MCF 10A (cell line): Measurements from ENCODE around the gene RXRA. TPM values are rescaled to one million over a fixed set of nuclear protein-coding genes. Genes with fewer than 3 reads are reported as not detected.

Experiments used
- BruUV-seq: library from RNA; stranded (reverse); fragments of 400-500 nt; replicated peaks from 2 replicates; lab custom pipeline; 2021; lab: Mats Ljungman, UMichigan
- CTCF ChIA-PET: fragments of 300-600 bp; sonication (Branson Sonifier 250); formaldehyde crosslinking; extraction: SDS; loops from one replicate; lab custom pipeline; 2021; ENCODE audit warnings: antibody characterized with exemption, inconsistent platforms; lab: Yijun Ruan, JAX
- POLR2A ChIA-PET: fragments of 300-600, 350-650 bp; sonication (Branson Sonifier 250); formaldehyde crosslinking; extraction: SDS; loops from one replicate; lab custom pipeline; 2020; ENCODE audit warnings: antibody characterized with exemption, inconsistent platforms; lab: Yijun Ruan, JAX
- DNase-seq: peaks from one replicate; pipeline ENCODE4 v3.0.0-alpha.2; 2018; ENCODE audit not compliant: unreplicated experiment
- H3K27ac Mint-ChIP-seq: one replicate; pipeline ENCODE4 v1.8.0; 2022; ENCODE audit warnings: mild to moderate bottlenecking, low read depth, mixed read lengths; ENCODE audit not compliant: unreplicated experiment
- H3K27me3 Mint-ChIP-seq: one replicate; pipeline ENCODE4 v1.8.0; 2022; ENCODE audit warnings: mixed read lengths; ENCODE audit not compliant: insufficient read depth, unreplicated experiment
- H3K36me3 Mint-ChIP-seq: one replicate; pipeline ENCODE4 v1.8.0; 2022; ENCODE audit warnings: mild to moderate bottlenecking, moderate library complexity, mixed read lengths; ENCODE audit not compliant: insufficient read depth, unreplicated experiment
- H3K4me1 Mint-ChIP-seq: one replicate; pipeline ENCODE4 v1.8.0; 2022; ENCODE audit warnings: mixed read lengths; ENCODE audit not compliant: insufficient read depth, unreplicated experiment
- H3K4me3 Mint-ChIP-seq: one replicate; pipeline ENCODE4 v1.8.0; 2022; ENCODE audit warnings: mild to moderate bottlenecking, moderate library complexity, mixed read lengths; ENCODE audit not compliant: unreplicated experiment
- H3K9me3 Mint-ChIP-seq: one replicate; pipeline ENCODE4 v1.8.0; 2022; ENCODE audit warnings: mixed read lengths; ENCODE audit not compliant: unreplicated experiment
- intact Hi-C: fragments of 100-400 bp; cut with micrococcal nuclease; formaldehyde crosslinking; loops from 2 replicates; pipeline ENCODE4 v1.14.1; 2022
- total RNA-seq: library from RNA; stranded (reverse); gene quantifications from 2 replicates; pipeline ENCODE4 v1.2.3, GENCODE V29; 2022
- TF ChIP-seq, protein P1 (sequence below): fragments of 200-600 bp; IDR thresholded peaks from one replicate; pipeline ENCODE4 v1.8.0; 2022; ENCODE audit warnings: antibody characterized with exemption, mild to moderate bottlenecking; ENCODE audit not compliant: unreplicated experiment

Gene RXRA
- total RNA-seq, 1 experiment from 2014 or later: 65.5 TPM

DNA sequence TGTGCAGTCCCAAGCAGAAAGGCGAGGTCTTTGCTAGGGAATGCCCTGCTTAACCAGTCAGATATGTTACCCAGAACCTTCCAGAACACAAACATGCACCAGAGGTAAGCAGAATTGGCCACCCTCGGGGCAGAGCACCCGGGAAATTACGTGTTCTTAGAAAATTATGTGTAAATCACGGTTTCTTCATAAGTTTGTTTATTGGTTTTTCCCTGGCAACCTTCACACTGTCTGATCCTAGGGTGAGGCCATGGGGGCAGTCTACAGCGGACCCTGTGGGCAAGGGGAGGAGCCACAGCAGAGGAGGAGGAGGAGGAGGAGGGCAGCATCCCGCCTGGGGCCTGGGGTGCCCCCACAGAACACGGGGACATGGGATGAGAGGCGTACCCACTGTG, 31.4 kb downstream of the RXRA start:
- intact Hi-C loops: loop anchor here (2.0 to 5.0 kb wide), 2 partner anchors 31 to 85 kb away; partner anchors contain the start of gene RXRA
- peak; percentile 90 for DNase-seq
- H3K4me1 Mint-ChIP-seq: peaks cover 42% of the 10 kb centered on the region
- H3K27me3 Mint-ChIP-seq: no peaks in the 10 kb centered on the region
- H3K9me3 Mint-ChIP-seq: no peaks in the 10 kb centered on the region
- peak overlapping the region; percentile 95 for H3K27ac Mint-ChIP-seq
- peaks cover 6% of the 10 kb centered on the region for H3K36me3 Mint-ChIP-seq
- POLR2A ChIA-PET: interaction anchor here (1.4 to 5.8 kb wide), 6 partner anchors 14 to 75 kb away, joined by 4 to 56 read pairs (median 6); no protein-coding TSS in a partner anchor
- no TSS peak for BruUV-seq
- TF ChIP-seq, protein P1, sequence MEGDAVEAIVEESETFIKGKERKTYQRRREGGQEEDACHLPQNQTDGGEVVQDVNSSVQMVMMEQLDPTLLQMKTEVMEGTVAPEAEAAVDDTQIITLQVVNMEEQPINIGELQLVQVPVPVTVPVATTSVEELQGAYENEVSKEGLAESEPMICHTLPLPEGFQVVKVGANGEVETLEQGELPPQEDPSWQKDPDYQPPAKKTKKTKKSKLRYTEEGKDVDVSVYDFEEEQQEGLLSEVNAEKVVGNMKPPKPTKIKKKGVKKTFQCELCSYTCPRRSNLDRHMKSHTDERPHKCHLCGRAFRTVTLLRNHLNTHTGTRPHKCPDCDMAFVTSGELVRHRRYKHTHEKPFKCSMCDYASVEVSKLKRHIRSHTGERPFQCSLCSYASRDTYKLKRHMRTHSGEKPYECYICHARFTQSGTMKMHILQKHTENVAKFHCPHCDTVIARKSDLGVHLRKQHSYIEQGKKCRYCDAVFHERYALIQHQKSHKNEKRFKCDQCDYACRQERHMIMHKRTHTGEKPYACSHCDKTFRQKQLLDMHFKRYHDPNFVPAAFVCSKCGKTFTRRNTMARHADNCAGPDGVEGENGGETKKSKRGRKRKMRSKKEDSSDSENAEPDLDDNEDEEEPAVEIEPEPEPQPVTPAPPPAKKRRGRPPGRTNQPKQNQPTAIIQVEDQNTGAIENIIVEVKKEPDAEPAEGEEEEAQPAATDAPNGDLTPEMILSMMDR: no peak
- H3K4me3 Mint-ChIP-seq: peak overlapping the region; percentile 48
- CTCF ChIA-PET: no interaction called here

DNA sequence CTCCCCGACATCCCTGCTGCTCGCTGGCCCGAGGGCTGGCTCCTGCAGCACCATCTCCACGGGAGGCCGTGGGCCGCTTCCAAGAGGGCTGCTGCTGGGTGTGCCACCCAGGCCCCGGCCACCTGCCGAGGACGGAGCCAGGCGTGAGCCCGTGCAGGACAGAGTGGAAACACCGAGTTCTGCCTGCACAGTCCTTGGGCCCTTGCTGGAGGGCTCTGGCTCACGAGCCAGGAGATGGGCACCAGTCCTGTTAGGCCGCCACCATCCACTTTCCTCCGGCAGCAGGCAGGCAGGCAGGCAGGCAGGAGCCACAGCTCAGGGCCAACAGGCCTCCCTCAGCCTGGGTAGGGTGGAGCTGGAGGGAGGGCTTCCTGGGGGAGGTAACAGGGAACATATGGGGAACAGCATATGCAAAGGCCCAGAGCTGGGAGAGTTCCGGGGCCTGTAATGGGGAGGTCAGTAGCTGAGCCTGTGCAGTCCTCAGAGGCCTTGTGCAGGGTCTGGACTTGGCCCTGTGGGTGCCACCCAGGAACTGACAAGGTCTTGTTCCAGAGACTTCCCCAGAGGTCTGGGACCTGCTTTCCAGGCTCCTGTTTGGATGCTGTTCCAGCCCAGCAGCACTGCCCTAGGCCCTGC, 31.9 kb downstream of the RXRA start:
- intact Hi-C loops: loop anchor here (5.0 kb wide), 1 partner anchor 84 kb away; no protein-coding TSS in a partner anchor
- H3K27ac Mint-ChIP-seq: peak overlapping the region; percentile 95
- TF ChIP-seq, protein P1: no peak
- H3K9me3 Mint-ChIP-seq: no peaks in the 10 kb centered on the region
- no peak for DNase-seq
- peaks cover 46% of the 10 kb centered on the region for H3K4me1 Mint-ChIP-seq
- no peaks in the 10 kb centered on the region for H3K27me3 Mint-ChIP-seq
- BruUV-seq: no TSS peak
- H3K36me3 Mint-ChIP-seq: peaks cover 6% of the 10 kb centered on the region
- CTCF ChIA-PET: interaction anchor here (0.7 kb wide), 1 partner anchor 13 kb away, joined by 4 read pairs; no protein-coding TSS in a partner anchor
- POLR2A ChIA-PET: interaction anchor here (0.7 to 5.8 kb wide), 11 partner anchors 10 to 1012 kb away, joined by 3 to 56 read pairs (median 4); no protein-coding TSS in a partner anchor
- H3K4me3 Mint-ChIP-seq: peak overlapping the region; percentile 48

DNA sequence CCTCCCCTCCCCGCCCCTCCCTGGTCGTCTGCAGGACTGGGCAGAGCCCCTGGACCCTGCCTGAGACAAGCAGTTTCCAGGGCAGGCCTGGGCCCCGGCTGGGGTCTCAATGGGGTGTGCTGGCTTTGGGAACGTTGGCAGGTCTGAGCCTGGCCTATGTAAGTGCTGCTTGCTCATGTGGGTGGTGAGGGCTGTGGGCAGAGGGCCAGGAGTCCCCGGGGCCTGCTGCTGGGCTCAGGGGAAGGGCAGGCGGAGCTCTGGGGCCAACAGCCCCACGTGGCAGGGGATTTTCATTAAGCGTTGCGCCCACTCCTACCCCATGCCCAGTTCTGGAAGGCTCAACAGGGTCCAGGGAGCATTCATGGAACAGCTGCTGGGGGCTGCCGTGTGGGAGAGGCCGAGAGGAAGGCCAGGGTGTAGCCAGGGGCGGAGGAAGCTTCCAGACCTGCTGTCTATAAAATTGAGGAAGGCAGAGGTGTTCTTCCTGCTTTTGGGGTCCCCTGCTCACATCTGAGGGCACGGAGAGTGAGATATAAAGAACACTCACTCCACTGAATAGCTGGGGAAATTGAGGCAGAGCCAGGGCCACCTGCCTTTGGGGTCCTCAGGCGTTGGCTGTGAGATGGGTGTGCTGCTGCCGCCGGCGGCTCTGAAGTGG, 32.5 kb downstream of the RXRA start:
- Mint-ChIP-seq H3K27ac (peak overlapping the region; percentile 95), H3K36me3 (peaks cover 6% of the 10 kb centered on the region), H3K27me3 (no peaks in the 10 kb centered on the region), H3K9me3 (no peaks in the 10 kb centered on the region), H3K4me3 (peak overlapping the region; percentile 53), H3K4me1 (peaks cover 51% of the 10 kb centered on the region)
- POLR2A ChIA-PET: interaction anchor here (0.7 to 5.8 kb wide), 13 partner anchors 9 to 1012 kb away, joined by 3 to 56 read pairs (median 3); no protein-coding TSS in a partner anchor
- DNase-seq: peak; percentile 76
- CTCF ChIA-PET: interaction anchor here (0.6 to 0.7 kb wide), 3 partner anchors 12 to 223 kb away, joined by 3 to 4 read pairs (median 4); partner anchors contain the start of gene WDR5
- BruUV-seq: no TSS peak
- TF ChIP-seq, protein P1: no peak
- intact Hi-C loops: loop anchor here (5.0 kb wide), 1 partner anchor 84 kb away; no protein-coding TSS in a partner anchor
